Testis (tissue), 2 donors: ENCODE results near the gene RSPH1.

Experiments
- CTCF ChIP-seq, 3 experiments: fragments of 450-650 bp in 2 of 3; fragments of 200-600 bp in 1 of 3; sonication (generic) in 1 of 3; IDR thresholded peaks; one replicate each; pipeline ENCODE4 v1.5.1; 2016 to 2019; ENCODE audit warnings: antibody characterized with exemption in 3 of 3, mild to moderate bottlenecking in 2 of 3, moderate library complexity in 1 of 3
- POLR2A ChIP-seq: fragments of 450-650 bp; IDR thresholded peaks from one replicate; pipeline ENCODE4 v1.6.1; 2017; ENCODE audit warnings: antibody characterized with exemption, mild to moderate bottlenecking, moderate library complexity

GRCh38 chr21:42443181-42443785 lies 52.7 kb downstream of the RSPH1 start:
- TF ChIP-seq CTCF (IDR thresholded peaks at IDR 0.05) (no peak), POLR2A (no peak)
